GM19043 (cell line): ENCODE data around the gene C20orf144.
"Not testable (repeated sequence)": the region's sequence is repeated elsewhere in the genome, so short reads cannot be mapped to it uniquely, and the experiment has no call there.

Experiments
- ATAC-seq: cut with Tn5 transposase; IDR thresholded peaks from one replicate; pipeline ENCODE4 v1.9.1; 2021; ENCODE audit warnings: low read depth; ENCODE audit not compliant: unreplicated experiment

C20orf144 gene

GRCh38 chr20:33662172-33662571 is at the start of gene C20orf144:
C20orf144 (plus strand) TSS chr20:33662327; CDS start chr20:33662346, 19 bp downstream.
- no peak for ATAC-seq

- no peak for ATAC-seq
Measured at GRCh38 chr20:33621717-33622400, 40.3 kb upstream of the C20orf144 start.

- no peak for ATAC-seq
Measured at GRCh38 chr20:33622705-33623365, 39.3 kb upstream of the C20orf144 start.

DNA sequence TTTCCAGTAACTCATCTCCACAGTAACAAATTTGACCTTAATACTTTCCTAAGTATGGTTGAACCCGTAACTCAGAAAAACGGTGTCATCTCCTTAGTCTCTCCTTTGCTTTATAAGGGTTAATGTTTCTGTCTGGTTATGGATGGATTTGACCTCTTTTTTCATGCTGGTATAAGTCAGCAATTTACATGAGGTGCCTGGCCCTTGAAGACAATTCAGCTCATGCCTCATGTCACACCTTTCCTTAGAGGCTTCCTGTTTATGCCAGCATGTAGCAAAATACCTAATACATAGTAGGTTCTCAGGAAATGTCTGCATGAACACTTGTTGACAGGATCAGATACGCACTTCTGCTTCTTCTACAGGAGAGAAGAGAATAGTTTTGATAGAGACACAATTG is 37.7 kb upstream of the C20orf144 start:
- ATAC-seq: no peak

DNA sequence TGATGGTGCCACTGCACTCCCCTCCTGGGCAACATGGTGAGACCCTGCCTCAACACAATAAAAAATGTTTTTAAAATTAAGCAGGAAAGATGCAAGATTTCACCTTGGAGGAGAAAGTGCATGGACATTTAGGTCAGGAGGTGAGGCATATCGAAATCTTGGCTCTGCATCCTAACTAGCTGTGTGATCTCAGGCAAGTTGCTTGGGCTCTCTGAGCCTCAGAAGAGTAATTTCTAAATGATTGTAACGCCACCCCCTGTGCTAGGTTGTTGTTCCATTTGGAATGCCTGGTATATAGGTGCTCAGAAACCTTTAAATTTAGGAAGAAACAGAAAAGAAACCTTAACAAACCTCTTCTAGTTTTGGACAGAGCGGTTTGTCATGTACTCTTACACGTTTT is 35.9 kb upstream of the C20orf144 start:
- no peak for ATAC-seq

DNA sequence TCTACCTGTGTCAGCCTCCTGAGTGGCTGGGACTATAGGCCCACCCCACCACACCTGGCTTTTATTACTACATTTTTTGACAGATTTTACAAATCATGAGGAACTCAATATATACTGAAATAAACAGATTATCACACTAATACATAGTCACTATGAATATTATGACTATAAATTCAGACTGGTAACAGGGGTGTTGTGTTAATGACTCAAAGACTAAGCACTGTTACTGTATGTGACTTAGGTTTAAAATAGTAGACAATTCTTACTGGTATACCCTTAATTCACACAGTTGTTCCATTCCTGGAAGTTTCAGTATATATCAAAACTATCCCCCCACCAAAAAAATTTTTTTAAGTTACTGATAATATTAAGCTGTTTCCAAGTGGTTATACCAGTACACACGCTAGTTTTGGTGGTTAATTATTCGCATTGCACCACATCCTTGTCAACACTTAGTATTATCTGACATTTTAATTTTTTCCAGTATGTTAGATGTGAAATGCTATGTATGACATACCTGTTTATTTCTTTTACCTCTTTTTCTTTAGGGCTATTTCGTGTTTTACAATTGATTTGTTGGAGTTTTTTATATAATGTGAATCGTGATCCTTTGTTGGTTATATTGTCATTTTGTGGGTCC is 34.4 kb upstream of the C20orf144 start:
- no peak for ATAC-seq

DNA sequence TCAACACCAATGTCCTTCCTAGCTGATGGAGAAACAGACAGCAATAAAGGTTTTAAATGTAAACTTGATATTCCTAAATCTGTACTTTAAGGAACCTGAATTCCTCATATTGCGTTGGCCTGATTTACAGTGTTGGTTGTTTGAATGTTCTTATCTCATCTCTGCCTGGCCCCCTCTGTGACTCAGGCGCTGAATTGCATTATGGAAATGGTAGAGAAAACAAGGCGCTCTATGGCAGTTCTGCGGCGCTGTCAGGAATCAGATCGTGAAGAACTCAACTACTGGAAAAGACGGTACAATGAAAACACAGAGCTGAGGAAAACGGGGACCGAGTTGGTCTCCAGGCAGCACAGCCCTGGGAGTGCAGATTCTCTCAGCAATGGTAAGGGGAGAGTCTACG is 32.6 kb upstream of the C20orf144 start:
- no peak for ATAC-seq

- no peak for ATAC-seq
Measured at GRCh38 chr20:33629979-33630378, 32.1 kb upstream of the C20orf144 start.

DNA sequence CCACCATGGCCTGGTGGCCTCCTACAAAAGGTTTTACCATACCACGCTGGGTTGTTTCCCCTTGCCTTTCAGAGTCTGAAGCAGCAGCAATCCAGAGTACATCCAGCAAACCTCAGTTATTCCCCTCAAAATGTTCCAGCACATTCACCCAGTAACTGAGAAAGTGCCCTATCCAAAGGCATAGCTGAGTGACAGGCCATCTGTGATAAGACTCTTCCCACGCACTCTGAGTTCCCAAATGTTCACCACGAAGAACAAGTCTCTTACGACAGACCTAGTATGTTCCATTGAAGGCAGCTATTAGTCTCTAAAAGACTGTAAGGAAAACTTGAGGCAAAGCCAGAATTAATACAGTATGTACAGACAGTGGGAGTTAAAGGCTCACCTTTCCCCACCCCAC is 31.6 kb upstream of the C20orf144 start:
- ATAC-seq: no peak

GRCh38 chr20:33631910-33632309 is 30.2 kb upstream of the C20orf144 start:
- ATAC-seq: not testable (repeated sequence)

DNA sequence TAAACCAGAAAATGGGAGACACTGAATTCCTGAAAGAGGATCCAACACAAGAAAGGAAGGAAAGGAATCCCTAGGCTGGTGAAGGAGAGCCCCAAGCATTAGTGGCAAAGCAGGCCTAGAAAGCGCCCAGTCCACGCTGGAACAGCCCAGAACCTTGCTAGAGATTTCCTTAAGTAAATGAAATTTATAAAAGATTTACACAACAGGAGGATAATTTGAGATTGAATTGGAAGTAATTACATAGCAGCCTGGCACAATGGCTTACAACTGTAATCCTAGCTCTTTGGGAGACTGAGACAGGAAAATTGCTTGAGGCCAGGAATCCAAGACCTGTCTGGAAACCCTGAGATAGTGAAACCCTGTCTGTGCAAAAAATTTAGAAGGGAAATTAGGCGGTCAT is 26.8 kb upstream of the C20orf144 start:
- ATAC-seq: no peak

GRCh38 chr20:33636776-33637175 is 25.4 kb upstream of the C20orf144 start:
- ATAC-seq: no peak

DNA sequence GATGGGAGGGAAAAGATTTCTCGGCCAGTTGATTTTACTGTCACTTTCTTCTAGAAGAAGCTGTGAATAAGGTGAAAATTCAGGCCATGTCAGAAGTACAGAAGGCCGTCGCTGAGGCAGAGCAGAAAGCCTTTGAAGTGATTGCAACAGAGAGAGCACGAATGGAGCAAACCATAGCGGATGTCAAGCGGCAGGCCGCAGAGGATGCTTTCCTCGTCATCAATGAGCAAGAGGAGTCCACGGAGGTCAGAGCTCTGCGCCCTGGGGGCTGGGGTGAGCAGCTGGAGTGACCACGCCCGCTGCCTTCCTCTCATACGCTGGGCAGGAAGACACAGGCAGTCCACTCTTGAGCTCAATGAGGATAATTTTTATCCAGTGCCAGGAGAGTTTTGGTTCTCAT is 21.8 kb upstream of the C20orf144 start:
- ATAC-seq: no peak

DNA sequence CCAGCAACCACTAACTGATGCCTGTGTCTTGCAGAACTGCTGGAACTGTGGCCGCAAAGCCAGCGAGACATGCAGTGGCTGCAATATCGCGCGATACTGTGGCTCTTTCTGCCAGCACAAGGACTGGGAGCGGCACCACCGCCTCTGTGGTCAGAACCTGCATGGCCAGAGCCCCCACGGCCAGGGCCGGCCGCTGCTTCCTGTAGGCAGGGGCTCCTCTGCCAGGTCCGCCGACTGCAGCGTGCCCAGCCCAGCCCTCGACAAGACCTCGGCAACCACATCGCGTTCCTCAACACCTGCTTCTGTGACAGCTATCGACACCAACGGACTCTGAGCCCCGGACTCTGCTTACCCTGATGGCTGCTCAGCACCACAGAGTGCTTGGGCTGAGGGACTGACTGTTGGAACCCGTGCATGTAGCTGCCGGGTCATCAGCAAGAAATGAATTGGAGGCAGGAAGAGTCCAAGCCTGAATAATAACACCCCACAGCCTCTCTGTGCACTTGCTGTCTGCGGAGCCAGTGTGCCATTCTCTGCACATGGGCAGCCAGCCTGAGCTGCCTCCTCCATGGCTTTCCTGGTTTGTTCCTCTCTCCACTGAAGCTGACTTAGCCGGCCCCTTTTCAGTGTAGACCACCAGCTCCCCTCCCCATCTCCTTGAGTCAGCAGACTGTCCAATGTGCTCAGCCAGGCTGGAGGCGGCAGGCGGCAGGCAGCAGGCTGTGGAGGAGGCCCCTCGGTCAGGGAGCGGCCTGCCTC is 17.6 kb upstream of the C20orf144 start:
- ATAC-seq: no peak

DNA sequence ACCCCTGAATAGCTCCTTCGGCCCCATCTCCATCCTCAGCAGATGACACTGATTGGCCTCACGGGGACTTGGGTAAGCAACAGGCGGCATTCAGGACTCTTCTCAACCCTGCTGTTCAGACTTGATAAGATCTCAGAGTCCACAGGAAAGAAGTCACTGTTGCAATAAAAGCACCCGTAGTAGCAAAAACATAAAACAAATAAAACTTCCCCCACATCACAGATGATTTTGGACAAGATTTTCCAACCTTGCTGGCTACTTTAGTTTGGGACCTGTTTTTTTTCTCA is 17.1 kb upstream of the C20orf144 start:
- no peak for ATAC-seq

GRCh38 chr20:33645396-33645795 is 16.7 kb upstream of the C20orf144 start:
- no peak for ATAC-seq

DNA sequence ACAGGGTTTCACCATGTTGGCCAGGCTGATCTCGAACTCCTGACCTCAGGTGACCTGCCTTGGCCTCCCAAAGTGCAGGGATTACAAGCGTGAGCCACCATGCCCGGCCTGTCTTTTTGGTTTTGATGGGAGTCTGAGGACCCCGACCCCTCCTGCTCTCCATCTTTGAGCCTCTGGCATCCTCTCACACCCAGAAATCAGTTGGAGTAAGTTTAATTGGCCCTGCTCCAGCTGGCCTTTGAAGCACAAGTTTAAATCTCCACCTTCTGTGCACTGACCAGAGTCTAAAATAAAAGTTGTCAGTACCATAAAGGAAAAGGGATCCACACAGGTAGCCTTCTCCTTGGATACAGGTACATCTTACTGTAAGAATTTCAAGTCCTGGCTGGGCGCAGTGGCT is 15.9 kb upstream of the C20orf144 start:
- no peak for ATAC-seq

GRCh38 chr20:33646959-33647602 is 15.0 kb upstream of the C20orf144 start:
- ATAC-seq: not testable (repeated sequence)

DNA sequence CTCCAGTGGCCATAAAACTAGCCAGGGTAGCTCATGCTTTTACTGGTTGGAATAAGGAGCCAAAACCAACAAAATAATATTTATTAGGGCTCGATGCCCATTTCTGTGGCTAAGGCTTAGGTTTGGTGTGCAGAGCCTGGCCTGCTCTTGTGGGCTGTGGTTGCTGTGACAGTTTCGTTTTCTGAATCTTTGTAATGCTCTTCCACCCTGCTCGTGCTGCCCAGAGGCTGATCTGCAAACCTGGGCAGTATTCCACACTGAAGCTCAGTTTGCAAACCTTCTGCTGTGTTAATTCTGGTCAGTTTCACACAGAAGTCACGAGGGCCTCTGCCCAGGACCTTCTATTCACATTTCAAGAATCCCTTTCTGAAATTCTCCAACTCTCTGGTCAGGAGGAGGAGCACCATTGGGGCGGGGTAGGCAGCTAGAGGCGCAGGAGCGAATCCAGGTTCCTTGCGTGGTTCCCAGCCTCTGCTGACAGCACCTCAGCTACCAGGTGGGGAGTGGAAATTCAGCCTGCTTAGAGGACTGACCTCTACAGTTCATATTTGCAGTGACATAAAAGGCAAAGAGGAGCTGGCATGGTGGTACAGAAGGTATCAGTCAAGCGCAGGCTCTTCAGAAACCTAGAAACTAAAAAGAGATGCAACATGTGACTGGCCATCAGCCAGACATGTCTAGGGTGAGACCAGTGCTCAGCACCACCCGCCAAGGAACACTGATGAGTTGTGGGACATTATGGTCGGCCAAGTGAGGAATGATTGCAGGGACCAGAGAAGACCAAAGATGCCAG is 14.3 kb upstream of the C20orf144 start:
- no peak for ATAC-seq

GRCh38 chr20:33648396-33649004 is 13.6 kb upstream of the C20orf144 start:
- no peak for ATAC-seq
